Peyer's patch (tissue), 4 donors: ENCODE measurements around the gene RAVER1. TPM values are rescaled to one million over a fixed set of nuclear protein-coding genes. Genes with fewer than 3 reads are reported as not detected.

Source experiments
- DNase-seq, 3 donors: peaks; one replicate each; pipeline ENCODE4 v3.0.0-alpha.2; 2017 to 2019
- H3K27ac ChIP-seq, 4 donors: fragments of 200-600 bp; sonication (generic); one replicate each; pipeline ENCODE4 v1.5.1; 2016 to 2019
- H3K27me3 ChIP-seq, 2 donors: fragments of 200-600 bp; sonication (generic); one replicate each; pipeline ENCODE4 v1.5.1; 2019
- H3K36me3 ChIP-seq, 3 donors: fragments of 200-600 bp; sonication (generic); one replicate each; pipeline ENCODE4 v1.5.1; 2016 to 2019
- H3K4me1 ChIP-seq, 4 donors: fragments of 200-600 bp; sonication (generic); one replicate each; pipeline ENCODE4 v1.5.1; 2016 to 2019
- H3K4me3 ChIP-seq, 4 donors: fragments of 200-600 bp; sonication (generic); 1 replicate in 3 of 4; 2 replicates in 1 of 4; pipeline ENCODE4 v1.5.1; 2016 to 2019; ENCODE audit warnings: mild to moderate bottlenecking in 1 of 4
- H3K9me3 ChIP-seq, 4 donors: fragments of 200-600 bp; sonication (generic); one replicate each; pipeline ENCODE4 v1.5.1; 2016 to 2019; ENCODE audit warnings: mild to moderate bottlenecking in 1 of 4
- POLR2A ChIP-seq, 2 donors: fragments of 450-650 bp; IDR thresholded peaks; one replicate each; pipeline ENCODE4 v1.5.1; 2017; ENCODE audit warnings: antibody characterized with exemption in 2 of 2, mild to moderate bottlenecking in 2 of 2, moderate library complexity in 2 of 2
- total RNA-seq, 4 donors: library from RNA; depleted of rRNA; stranded (reverse); fragments of >200 nt; gene quantifications; one replicate each; pipeline ENCODE4 v1.1.0, GENCODE V29; 2016
- TF ChIP-seq, protein P1 (sequence below), 6 experiments: fragments of 450-650 bp in 4 of 6; fragments of 200-600 bp in 2 of 6; sonication (generic) in 1 of 6; IDR thresholded peaks; one replicate each; pipeline ENCODE4 v1.5.1; 2017 to 2019; ENCODE audit warnings: antibody characterized with exemption in 6 of 6, mild to moderate bottlenecking in 3 of 6, moderate library complexity in 1 of 6

RAVER1 gene
- total RNA-seq, 4 donors from 2014 or later = 42.1 to 66.5 (median 55.8) TPM

GRCh38 chr19:10363789-10364281 lies 30.5 kb upstream of the RAVER1 start:
- no peak for TF ChIP-seq POLR2A (IDR thresholded peaks at IDR 0.05)
- TF ChIP-seq, protein P1, sequence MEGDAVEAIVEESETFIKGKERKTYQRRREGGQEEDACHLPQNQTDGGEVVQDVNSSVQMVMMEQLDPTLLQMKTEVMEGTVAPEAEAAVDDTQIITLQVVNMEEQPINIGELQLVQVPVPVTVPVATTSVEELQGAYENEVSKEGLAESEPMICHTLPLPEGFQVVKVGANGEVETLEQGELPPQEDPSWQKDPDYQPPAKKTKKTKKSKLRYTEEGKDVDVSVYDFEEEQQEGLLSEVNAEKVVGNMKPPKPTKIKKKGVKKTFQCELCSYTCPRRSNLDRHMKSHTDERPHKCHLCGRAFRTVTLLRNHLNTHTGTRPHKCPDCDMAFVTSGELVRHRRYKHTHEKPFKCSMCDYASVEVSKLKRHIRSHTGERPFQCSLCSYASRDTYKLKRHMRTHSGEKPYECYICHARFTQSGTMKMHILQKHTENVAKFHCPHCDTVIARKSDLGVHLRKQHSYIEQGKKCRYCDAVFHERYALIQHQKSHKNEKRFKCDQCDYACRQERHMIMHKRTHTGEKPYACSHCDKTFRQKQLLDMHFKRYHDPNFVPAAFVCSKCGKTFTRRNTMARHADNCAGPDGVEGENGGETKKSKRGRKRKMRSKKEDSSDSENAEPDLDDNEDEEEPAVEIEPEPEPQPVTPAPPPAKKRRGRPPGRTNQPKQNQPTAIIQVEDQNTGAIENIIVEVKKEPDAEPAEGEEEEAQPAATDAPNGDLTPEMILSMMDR (IDR thresholded peaks at IDR 0.05) = no peak
- Histone ChIP-seq H3K4me1 (no peaks in the 10 kb centered on the region), H3K27me3 (no peaks in the 10 kb centered on the region), H3K36me3 (peaks cover 0 to 98% (median 0%) of the 10 kb centered on the region in 3 donors), H3K4me3 (no peak overlapping the region), H3K9me3 (no peaks in the 10 kb centered on the region), H3K27ac (no peak overlapping the region)
- no peak for DNase-seq

DNA sequence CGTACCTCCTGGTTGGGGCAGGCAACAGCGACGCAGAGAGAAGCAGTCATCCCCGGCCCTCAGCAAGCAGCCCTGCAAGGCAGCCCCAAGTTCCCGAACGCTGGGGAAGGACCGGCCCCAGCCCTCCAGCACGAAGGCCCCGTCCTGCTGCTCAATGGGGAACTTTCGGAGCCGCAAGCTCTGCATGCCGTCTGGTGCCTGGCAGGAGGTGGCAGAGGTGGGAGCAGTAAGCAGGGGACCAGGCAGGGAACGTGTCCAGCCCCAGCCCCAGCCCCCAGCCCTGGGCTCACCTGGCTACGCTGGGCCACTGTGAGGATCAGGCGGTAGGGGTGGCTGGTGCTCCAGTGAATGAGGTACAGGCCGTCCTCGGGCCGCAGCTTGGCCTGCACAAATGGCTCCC lies 28.9 kb upstream of the RAVER1 start:
- peaks cover 0 to 95% (median 0%) of the 10 kb centered on the region in 3 donors for H3K36me3 ChIP-seq
- TF ChIP-seq POLR2A (IDR thresholded peaks at IDR 0.05) = no peak
- TF ChIP-seq, protein P1 (IDR thresholded peaks at IDR 0.05) = no peak
- no peaks in the 10 kb centered on the region for H3K9me3 ChIP-seq

GRCh38 chr19:10361569-10362011 lies 28.3 kb upstream of the RAVER1 start:
- H3K27me3 ChIP-seq = no peaks in the 10 kb centered on the region
- no peak for TF ChIP-seq POLR2A (IDR thresholded peaks at IDR 0.05)
- TF ChIP-seq, protein P1 (IDR thresholded peaks at IDR 0.05) = no peak
- H3K9me3 ChIP-seq = no peaks in the 10 kb centered on the region
- H3K27ac ChIP-seq = no peak overlapping the region
- H3K36me3 ChIP-seq = peaks cover 0 to 93% (median 0%) of the 10 kb centered on the region in 3 donors
- no peaks in the 10 kb centered on the region for H3K4me1 ChIP-seq
- no peak for DNase-seq
- no peak overlapping the region for H3K4me3 ChIP-seq

More for the DNA sequence above, 28.9 kb upstream of the RAVER1 start:
- no peaks in the 10 kb centered on the region for H3K27me3 ChIP-seq
- no peaks in the 10 kb centered on the region for H3K4me1 ChIP-seq
- DNase-seq = no peak
- H3K27ac ChIP-seq = no peak overlapping the region
- no peak overlapping the region for H3K4me3 ChIP-seq

DNA sequence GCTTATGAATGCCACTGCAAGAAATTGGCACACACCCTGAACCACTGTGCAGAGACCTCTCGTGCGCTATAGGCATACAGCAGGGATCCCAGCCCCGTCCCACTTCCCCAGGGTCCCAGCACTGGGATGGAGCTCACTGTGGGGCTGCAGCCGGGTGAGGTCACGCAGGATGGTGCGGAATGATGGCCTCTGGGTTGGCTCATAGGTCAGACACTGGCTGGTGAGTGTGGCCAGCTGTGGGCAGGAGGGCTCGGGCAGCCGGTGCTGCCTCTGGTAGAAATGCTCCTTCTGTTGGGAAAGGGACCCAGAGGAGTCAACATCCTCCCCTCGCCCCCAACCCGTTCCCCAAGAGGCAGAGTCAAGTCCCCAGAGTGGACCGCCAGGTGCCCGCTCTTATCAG lies 23.1 kb upstream of the RAVER1 start:
- H3K27ac ChIP-seq = no peak overlapping the region
- H3K4me3 ChIP-seq = no peak overlapping the region
- no peaks in the 10 kb centered on the region for H3K9me3 ChIP-seq
- H3K4me1 ChIP-seq = no peaks in the 10 kb centered on the region
- DNase-seq = no peak
- peaks cover 0 to 93% (median 0%) of the 10 kb centered on the region in 3 donors for H3K36me3 ChIP-seq
- TF ChIP-seq POLR2A (IDR thresholded peaks at IDR 0.05) = no peak
- TF ChIP-seq, protein P1 (IDR thresholded peaks at IDR 0.05) = no peak
- H3K27me3 ChIP-seq = no peaks in the 10 kb centered on the region

DNA sequence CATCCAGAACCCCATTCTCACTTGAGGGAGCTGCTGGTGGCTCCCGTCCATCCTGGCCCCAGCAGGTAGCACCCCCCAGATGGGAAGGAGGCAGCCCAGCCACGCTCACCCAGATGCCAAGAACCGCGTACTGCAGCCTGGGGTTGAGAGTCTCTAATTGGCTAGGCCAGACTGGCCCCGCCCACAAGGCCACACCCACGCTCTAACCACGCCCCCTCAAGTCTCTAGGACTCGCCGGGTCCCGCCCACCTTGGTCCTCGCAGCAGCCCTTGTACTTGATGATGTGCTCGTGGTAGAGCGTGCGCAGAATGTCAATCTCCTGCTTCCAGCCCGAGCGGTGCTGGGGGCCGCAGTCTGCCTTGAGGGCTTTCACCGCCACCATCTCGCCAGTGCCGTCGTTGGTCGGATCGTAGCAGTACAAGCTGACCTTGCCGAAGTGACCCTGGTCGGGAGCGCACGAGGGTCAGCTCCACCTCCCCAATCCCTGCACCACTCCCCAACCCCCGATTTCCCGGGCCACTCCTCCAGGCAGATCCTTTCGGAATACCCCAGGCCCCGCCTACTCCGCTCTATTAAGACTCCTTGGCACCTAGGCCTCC lies 20.6 kb upstream of the RAVER1 start:
- no peak overlapping the region for H3K4me3 ChIP-seq
- H3K9me3 ChIP-seq = no peaks in the 10 kb centered on the region
- no peak for TF ChIP-seq POLR2A (IDR thresholded peaks at IDR 0.05)
- TF ChIP-seq, protein P1 (IDR thresholded peaks at IDR 0.05) = no peak
- no peaks in the 10 kb centered on the region for H3K4me1 ChIP-seq
- DNase-seq = no peak
- H3K27ac ChIP-seq = no peak overlapping the region
- H3K27me3 ChIP-seq = no peaks in the 10 kb centered on the region
- peaks cover 0 to 85% (median 0%) of the 10 kb centered on the region in 3 donors for H3K36me3 ChIP-seq
